NCI-H446 (cell line): ENCODE data around the gene NISCH.

ENCODE experiments used
- DNase-seq, 2 experiments: peaks; one replicate each; lab custom pipeline; 2025; lab: John Stamatoyannopoulos, UW

NISCH gene

GRCh38 chr3:52490035-52490938 lies 34.9 kb downstream of the NISCH start:
- no peak for DNase-seq

- no peak for DNase-seq
Observed at GRCh38 chr3:52490939-52491526, 35.6 kb downstream of the NISCH start.

GRCh38 chr3:52492059-52492458 lies 36.7 kb downstream of the NISCH start:
- DNase-seq: no peak

GRCh38 chr3:52493232-52494017 lies 38.0 kb downstream of the NISCH start:
- no peak for DNase-seq

GRCh38 chr3:52494445-52494844 lies 39.0 kb downstream of the NISCH start:
- DNase-seq: no peak

- DNase-seq: no peak
Observed at GRCh38 chr3:52494886-52495495, 39.6 kb downstream of the NISCH start, which contains the start of gene STAB1. Gene STAB1 (plus strand): TSS chr3:52495338. CDS start chr3:52495414, 76 bp downstream.

GRCh38 chr3:52495777-52496602 lies 40.6 kb downstream of the NISCH start:
- DNase-seq: no peak

GRCh38 chr3:52498137-52499054 lies 43.0 kb downstream of the NISCH start:
- no peak for DNase-seq

GRCh38 chr3:52501046-52501445 lies 45.6 kb downstream of the NISCH start:
- no peak for DNase-seq

- no peak for DNase-seq
Observed at GRCh38 chr3:52502001-52502400, 46.6 kb downstream of the NISCH start.

GRCh38 chr3:52502808-52503350 lies 47.5 kb downstream of the NISCH start:
- DNase-seq: no peak

GRCh38 chr3:52503788-52504424 lies 48.5 kb downstream of the NISCH start:
- no peak for DNase-seq

GRCh38 chr3:52504977-52505376 lies 49.6 kb downstream of the NISCH start:
- no peak for DNase-seq

- DNase-seq: no peak
Observed at GRCh38 chr3:52506266-52506966, 51.0 kb downstream of the NISCH start.

GRCh38 chr3:52507359-52507758 lies 52.0 kb downstream of the NISCH start:
- no peak for DNase-seq

GRCh38 chr3:52509753-52510328 lies 54.4 kb downstream of the NISCH start:
- DNase-seq: no peak

GRCh38 chr3:52511509-52511908 lies 56.1 kb downstream of the NISCH start:
- no peak for DNase-seq

- no peak for DNase-seq
Observed at GRCh38 chr3:52512105-52512504, 56.7 kb downstream of the NISCH start.
